Subcutaneous adipose tissue (tissue), 4 donors: ENCODE data around the gene GABRG3. TPM values are rescaled to one million over a fixed set of nuclear protein-coding genes. Genes with fewer than 3 reads are reported as not detected.

Experiments used
- total RNA-seq, 4 donors: library from RNA; depleted of rRNA; stranded (reverse); fragments of >200 nt; gene quantifications; one replicate each; pipeline ENCODE4 v1.1.0, GENCODE V29; 2016
- TF ChIP-seq, protein P1 (sequence below): fragments of 450-650 bp; IDR thresholded peaks from one replicate; pipeline ENCODE4 v1.5.1; 2016; ENCODE audit warnings: low read depth, mild to moderate bottlenecking, control low read depth, antibody characterized with exemption, moderate library complexity

The GABRG3 gene
- total RNA-seq, 4 donors from 2014 or later, result not detected

DNA sequence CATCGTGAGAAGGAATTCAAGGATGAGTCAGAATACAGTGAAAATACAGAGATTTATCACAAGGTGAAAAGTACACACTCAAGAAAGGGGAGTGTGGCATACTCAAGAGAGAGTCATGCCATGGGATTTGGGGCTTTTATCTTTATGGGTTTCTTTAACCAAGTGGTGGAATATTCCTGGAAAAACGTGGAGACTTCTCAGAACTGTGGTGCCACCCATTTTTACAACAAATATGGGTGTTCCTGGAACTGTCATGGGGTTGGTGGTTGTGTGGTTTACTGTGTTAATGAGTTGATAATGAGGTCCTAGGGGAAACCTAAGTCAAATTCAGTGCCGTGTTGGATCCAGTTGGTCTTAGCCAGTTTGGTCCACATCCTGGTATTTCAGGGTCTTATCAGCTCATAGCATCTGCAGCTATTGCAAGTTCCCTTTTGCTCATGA, 497.2 kb downstream of the GABRG3 start:
- TF ChIP-seq, protein P1, sequence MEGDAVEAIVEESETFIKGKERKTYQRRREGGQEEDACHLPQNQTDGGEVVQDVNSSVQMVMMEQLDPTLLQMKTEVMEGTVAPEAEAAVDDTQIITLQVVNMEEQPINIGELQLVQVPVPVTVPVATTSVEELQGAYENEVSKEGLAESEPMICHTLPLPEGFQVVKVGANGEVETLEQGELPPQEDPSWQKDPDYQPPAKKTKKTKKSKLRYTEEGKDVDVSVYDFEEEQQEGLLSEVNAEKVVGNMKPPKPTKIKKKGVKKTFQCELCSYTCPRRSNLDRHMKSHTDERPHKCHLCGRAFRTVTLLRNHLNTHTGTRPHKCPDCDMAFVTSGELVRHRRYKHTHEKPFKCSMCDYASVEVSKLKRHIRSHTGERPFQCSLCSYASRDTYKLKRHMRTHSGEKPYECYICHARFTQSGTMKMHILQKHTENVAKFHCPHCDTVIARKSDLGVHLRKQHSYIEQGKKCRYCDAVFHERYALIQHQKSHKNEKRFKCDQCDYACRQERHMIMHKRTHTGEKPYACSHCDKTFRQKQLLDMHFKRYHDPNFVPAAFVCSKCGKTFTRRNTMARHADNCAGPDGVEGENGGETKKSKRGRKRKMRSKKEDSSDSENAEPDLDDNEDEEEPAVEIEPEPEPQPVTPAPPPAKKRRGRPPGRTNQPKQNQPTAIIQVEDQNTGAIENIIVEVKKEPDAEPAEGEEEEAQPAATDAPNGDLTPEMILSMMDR, result no peak

- TF ChIP-seq, protein P1, result no peak
These were observed 502.9 kb downstream of the GABRG3 start for GRCh38 chr15:27473845-27474244.

DNA sequence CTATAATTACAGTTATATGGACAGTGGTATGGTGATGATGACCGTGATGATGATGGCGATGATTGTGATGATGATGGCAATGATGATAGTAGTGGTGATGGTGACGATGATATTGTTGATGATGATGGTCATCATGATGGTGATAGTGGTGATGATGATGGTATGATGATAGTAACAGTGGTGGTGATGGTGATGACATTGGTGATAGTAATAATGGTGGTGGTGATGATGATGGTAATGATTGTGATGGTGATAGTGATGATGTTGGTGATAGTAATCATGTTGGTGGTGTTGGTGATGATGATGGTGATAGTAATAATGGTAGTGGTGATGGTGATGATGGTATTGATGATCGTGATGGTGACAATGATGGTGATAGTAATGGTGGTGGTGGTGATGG, 504.4 kb downstream of the GABRG3 start:
- TF ChIP-seq, protein P1, result no peak

DNA sequence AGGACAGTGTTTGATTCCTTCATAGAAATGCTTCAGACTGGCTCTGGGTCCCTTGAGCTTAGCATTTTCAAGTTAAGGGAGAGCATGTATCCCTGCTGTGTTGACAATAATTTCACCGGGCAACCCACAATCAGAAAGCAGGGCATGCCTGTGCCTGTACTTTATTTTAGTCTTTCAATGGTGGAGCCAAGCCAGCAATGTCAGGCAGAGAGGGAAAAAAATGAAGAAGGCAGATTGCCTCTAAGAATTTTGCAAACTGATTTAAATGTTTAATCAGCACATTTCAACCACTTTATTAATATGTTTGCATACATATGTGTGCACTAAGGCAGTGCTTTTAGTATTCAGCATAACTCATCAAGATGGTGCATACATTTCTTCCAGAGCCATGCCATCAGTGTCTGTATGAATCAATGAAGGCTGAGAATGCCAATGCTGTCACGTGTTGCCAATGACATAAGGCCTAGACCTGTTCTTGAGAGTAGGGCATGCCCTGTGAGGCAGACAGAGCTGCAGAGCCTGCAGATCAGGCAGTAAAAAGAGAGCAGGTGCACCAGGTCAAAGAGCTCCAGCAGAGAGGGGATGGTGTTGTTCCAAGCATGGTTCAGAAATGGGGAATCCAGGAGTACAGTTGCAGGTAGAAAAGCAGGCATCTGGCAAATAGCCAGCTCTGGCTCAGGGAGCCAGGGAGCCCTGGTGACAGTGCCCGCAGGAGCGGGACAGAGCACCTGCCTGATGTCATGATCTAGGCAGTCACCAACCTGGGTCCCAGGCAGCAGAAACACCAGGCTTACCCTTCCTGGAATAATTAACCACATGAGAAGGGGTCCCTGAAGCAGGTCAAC, 508.5 kb downstream of the GABRG3 start:
- TF ChIP-seq, protein P1, result no peak

DNA sequence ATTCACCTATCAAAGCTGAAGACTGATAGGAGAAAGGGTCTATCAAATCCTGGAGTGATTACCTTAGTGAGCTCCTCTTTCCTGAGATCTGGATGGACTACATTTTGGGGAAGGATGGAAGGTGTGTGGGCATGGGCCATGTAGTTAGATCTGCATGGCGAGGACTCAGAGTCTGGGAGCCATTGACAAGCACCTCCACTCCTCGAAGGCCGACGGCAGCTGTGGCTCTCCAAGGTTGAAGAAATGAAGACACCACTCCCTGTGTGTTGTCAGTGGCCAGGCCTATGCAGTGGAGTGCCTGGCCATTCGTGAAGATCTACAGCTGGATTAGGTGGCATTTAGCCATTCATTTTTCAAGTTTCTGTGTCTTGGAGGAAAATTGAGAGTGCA, 509.2 kb downstream of the GABRG3 start:
- TF ChIP-seq, protein P1, result no peak

GRCh38 chr15:27480642-27481041, 509.7 kb downstream of the GABRG3 start:
- TF ChIP-seq, protein P1, result no peak

DNA sequence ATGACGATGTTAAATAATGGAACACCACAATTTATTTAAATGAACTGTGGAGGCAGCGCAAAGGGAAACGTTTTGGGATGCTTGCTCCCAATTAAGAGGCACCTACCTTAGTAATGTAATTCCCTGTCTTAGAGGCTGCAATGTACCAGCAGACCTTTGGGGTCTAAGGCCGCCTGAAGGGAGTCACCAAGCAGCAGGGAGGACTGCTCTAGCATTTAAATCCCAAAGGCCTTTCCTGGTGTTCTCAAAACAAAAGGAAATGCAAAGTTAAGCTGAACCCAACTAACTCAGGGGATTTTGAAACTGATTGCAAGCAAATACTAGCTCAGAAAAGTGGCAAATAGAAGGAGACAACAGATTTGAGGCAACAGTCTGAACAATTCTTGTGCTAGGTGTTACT, 510.8 kb downstream of the GABRG3 start:
- TF ChIP-seq, protein P1, result no peak
